HL-60 (cell line): ENCODE data around the gene VTN.

Experiments
- DNase-seq, 2 experiments: peaks; one replicate each; pipeline ENCODE4 v3.0.0-alpha.2; 2010 to 2020; ENCODE audit warnings: low read depth in 1 of 2, low spot score in 1 of 2
- H3K27ac ChIP-seq: fragments of 250-450 bp; sonication (Bioruptor Pico); replicated peaks from 2 replicates; pipeline ENCODE4 v1.5.1; 2020; ENCODE audit warnings: mild to moderate bottlenecking, moderate library complexity
- H3K27me3 ChIP-seq: fragments of 250-450 bp; sonication (Bioruptor Pico); 2 replicates; pipeline ENCODE4 v1.5.1; 2021; ENCODE audit warnings: mild to moderate bottlenecking, moderate library complexity; ENCODE audit not compliant: insufficient read depth, poor library complexity, severe bottlenecking
- H3K4me3 ChIP-seq: replicated peaks from 2 replicates; pipeline ENCODE4 v1.5.1; 2011; ENCODE audit warnings: mild to moderate bottlenecking, control low read depth, low read length; ENCODE audit not compliant: insufficient read depth
- CTCF ChIP-seq: IDR thresholded peaks from one replicate; pipeline ENCODE4 v1.5.1; 2011; ENCODE audit warnings: low read length, control low read depth, inconsistent platforms; ENCODE audit not compliant: insufficient read depth
- GABPA ChIP-seq: IDR thresholded peaks from 2 replicates; pipeline ENCODE4 v1.6.1; 2012; ENCODE audit warnings: low read depth
- POLR2AphosphoS5 ChIP-seq: IDR thresholded peaks from 2 replicates; pipeline ENCODE4 v1.6.1; 2012; ENCODE audit warnings: low read depth
- REST ChIP-seq: IDR thresholded peaks from 2 replicates; pipeline ENCODE4 v1.6.1; 2012; ENCODE audit warnings: low read depth; ENCODE audit not compliant: insufficient replicate concordance
- SPI1 ChIP-seq: IDR thresholded peaks from 2 replicates; pipeline ENCODE4 v1.6.1; 2012; ENCODE audit warnings: low read depth, mild to moderate bottlenecking, borderline replicate concordance

The VTN gene

GRCh38 chr17:28330671-28331070, 39.4 kb downstream of the VTN start:
- TF ChIP-seq CTCF (no peak), REST (no peak), SPI1 (no peak), GABPA (no peak), POLR2AphosphoS5 (no peak)
- Histone ChIP-seq H3K27ac (no peak overlapping the region), H3K27me3 (no peaks in the 10 kb centered on the region), H3K4me3 (no peak overlapping the region)
- DNase-seq, result no peak

GRCh38 chr17:28328325-28328724, 41.8 kb downstream of the VTN start:
- no peaks in the 10 kb centered on the region for H3K27me3 ChIP-seq
- TF ChIP-seq CTCF (no peak), SPI1 (no peak), REST (no peak)
- DNase-seq, result no peak
- no peak overlapping the region for H3K27ac ChIP-seq
- H3K4me3 ChIP-seq, result no peak overlapping the region

GRCh38 chr17:28327709-28328108, 42.4 kb downstream of the VTN start:
- TF ChIP-seq SPI1 (no peak), GABPA (no peak), CTCF (no peak), POLR2AphosphoS5 (no peak), REST (no peak)
- Histone ChIP-seq H3K27ac (no peak overlapping the region), H3K27me3 (no peaks in the 10 kb centered on the region), H3K4me3 (no peak overlapping the region)
- DNase-seq, result no peak
